ENCODE measurements around the gene DDX51.

GRCh38 chr12:132186857-132187620 lies 42.9 kb upstream of the DDX51 start:
- TF ChIP-seq EZH2 (IDR thresholded peaks at IDR 0.05; ENCODE audit: borderline replicate concordance) (no peak), EZH2phosphoT487 (IDR thresholded peaks at IDR 0.05; ENCODE audit: low read depth, severe bottlenecking, unreplicated experiment) (no peak)
- TF ChIP-seq, protein P1, sequence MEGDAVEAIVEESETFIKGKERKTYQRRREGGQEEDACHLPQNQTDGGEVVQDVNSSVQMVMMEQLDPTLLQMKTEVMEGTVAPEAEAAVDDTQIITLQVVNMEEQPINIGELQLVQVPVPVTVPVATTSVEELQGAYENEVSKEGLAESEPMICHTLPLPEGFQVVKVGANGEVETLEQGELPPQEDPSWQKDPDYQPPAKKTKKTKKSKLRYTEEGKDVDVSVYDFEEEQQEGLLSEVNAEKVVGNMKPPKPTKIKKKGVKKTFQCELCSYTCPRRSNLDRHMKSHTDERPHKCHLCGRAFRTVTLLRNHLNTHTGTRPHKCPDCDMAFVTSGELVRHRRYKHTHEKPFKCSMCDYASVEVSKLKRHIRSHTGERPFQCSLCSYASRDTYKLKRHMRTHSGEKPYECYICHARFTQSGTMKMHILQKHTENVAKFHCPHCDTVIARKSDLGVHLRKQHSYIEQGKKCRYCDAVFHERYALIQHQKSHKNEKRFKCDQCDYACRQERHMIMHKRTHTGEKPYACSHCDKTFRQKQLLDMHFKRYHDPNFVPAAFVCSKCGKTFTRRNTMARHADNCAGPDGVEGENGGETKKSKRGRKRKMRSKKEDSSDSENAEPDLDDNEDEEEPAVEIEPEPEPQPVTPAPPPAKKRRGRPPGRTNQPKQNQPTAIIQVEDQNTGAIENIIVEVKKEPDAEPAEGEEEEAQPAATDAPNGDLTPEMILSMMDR (IDR thresholded peaks at IDR 0.05; ENCODE audit: poor library complexity): no peak

Data from hepatocyte (in vitro differentiated cells).